Erythroblast (primary cell): Measurements from ENCODE around the gene VSTM2B.

Experiments
- GATA1 ChIP-seq: IDR thresholded peaks from 2 replicates; pipeline ENCODE4 v1.6.1; 2011; ENCODE audit warnings: low read depth, mild to moderate bottlenecking, control low read depth, low read length, moderate library complexity
- POLR2A ChIP-seq: IDR thresholded peaks from 2 replicates; pipeline ENCODE4 v1.6.1; 2011; ENCODE audit warnings: mild to moderate bottlenecking, low read length

- TF ChIP-seq POLR2A (no peak), GATA1 (no peak)
These were observed 27.9 kb upstream of the VSTM2B start for GRCh38 chr19:29497686-29498436.
